Skeletal muscle satellite cell (primary cell): ENCODE data around the gene SCRT2.
"Not testable (repeated sequence)": the region's sequence is repeated elsewhere in the genome, so short reads cannot be mapped to it uniquely, and the experiment has no call there.

Experiments used
- H3K27me3 ChIP-seq: 2 replicates; pipeline ENCODE4 v1.7.0; 2013; ENCODE audit warnings: low read length; ENCODE audit not compliant: control insufficient read depth, insufficient read depth
- H3K36me3 ChIP-seq: 2 replicates; pipeline ENCODE4 v1.7.0; 2013; ENCODE audit warnings: mild to moderate bottlenecking, control low read depth, low read length; ENCODE audit not compliant: insufficient read depth
- H3K4me1 ChIP-seq: 2 replicates; pipeline ENCODE4 v1.7.0; 2013; ENCODE audit warnings: low read length; ENCODE audit not compliant: control insufficient read depth, insufficient read depth
- H3K4me2 ChIP-seq: 2 replicates; pipeline ENCODE4 v1.7.0; 2013; ENCODE audit warnings: mild to moderate bottlenecking, low read length
- H3K4me3 ChIP-seq: 2 replicates; pipeline ENCODE4 v1.7.0; 2013; ENCODE audit warnings: low read length
- H3K9ac ChIP-seq: 2 replicates; pipeline ENCODE4 v1.7.0; 2013; ENCODE audit warnings: mild to moderate bottlenecking, low read depth, low read length, moderate library complexity
- H3K9me3 ChIP-seq: replicated peaks from 2 replicates; pipeline ENCODE4 v1.7.0; 2013; ENCODE audit warnings: mild to moderate bottlenecking, control low read depth, low read length

Gene SCRT2

GRCh38 chr20:699342-699741, 23.7 kb upstream of the SCRT2 start:
- no peak overlapping the region for H3K4me3 ChIP-seq
- H3K36me3 ChIP-seq = no peaks in the 10 kb centered on the region
- H3K4me2 ChIP-seq = no peak overlapping the region
- no peaks in the 10 kb centered on the region for H3K9me3 ChIP-seq
- H3K9ac ChIP-seq = no peak overlapping the region
- no peaks in the 10 kb centered on the region for H3K4me1 ChIP-seq
- peaks cover 41% of the 10 kb centered on the region for H3K27me3 ChIP-seq

- Histone ChIP-seq H3K4me1 (no peaks in the 10 kb centered on the region), H3K4me3 (no peak overlapping the region), H3K9ac (no peak overlapping the region), H3K27me3 (peaks cover 41% of the 10 kb centered on the region), H3K4me2 (no peak overlapping the region), H3K36me3 (no peaks in the 10 kb centered on the region), H3K9me3 (no peaks in the 10 kb centered on the region)
Observed at GRCh38 chr20:698276-698675, 22.7 kb upstream of the SCRT2 start.

GRCh38 chr20:697826-698225, 22.2 kb upstream of the SCRT2 start:
- H3K27me3 ChIP-seq = peaks cover 37% of the 10 kb centered on the region
- H3K9ac ChIP-seq = no peak overlapping the region
- H3K36me3 ChIP-seq = no peaks in the 10 kb centered on the region
- no peak overlapping the region for H3K4me2 ChIP-seq
- H3K4me3 ChIP-seq = no peak overlapping the region
- H3K9me3 ChIP-seq = no peaks in the 10 kb centered on the region
- no peaks in the 10 kb centered on the region for H3K4me1 ChIP-seq

- no peak overlapping the region for H3K4me2 ChIP-seq
- no peak overlapping the region for H3K9ac ChIP-seq
- no peaks in the 10 kb centered on the region for H3K4me1 ChIP-seq
- H3K27me3 ChIP-seq = peaks cover 39% of the 10 kb centered on the region
- H3K9me3 ChIP-seq = no peaks in the 10 kb centered on the region
- H3K36me3 ChIP-seq = no peaks in the 10 kb centered on the region
- H3K4me3 ChIP-seq = no peak overlapping the region
Observed at GRCh38 chr20:695165-695866, 19.7 kb upstream of the SCRT2 start.

GRCh38 chr20:694496-694895, 18.9 kb upstream of the SCRT2 start:
- Histone ChIP-seq H3K9ac (no peak overlapping the region), H3K4me2 (no peak overlapping the region), H3K36me3 (no peaks in the 10 kb centered on the region), H3K4me1 (no peaks in the 10 kb centered on the region), H3K9me3 (no peaks in the 10 kb centered on the region), H3K4me3 (no peak overlapping the region), H3K27me3 (peaks cover 38% of the 10 kb centered on the region)

- H3K4me1 ChIP-seq, H3K36me3 ChIP-seq, H3K4me2 ChIP-seq, H3K9ac ChIP-seq, H3K9me3 ChIP-seq, H3K4me3 ChIP-seq: not testable (repeated sequence)
- H3K27me3 ChIP-seq = peaks cover 41% of the 10 kb centered on the region
Observed at GRCh38 chr20:693786-694185, 18.2 kb upstream of the SCRT2 start.

- no peaks in the 10 kb centered on the region for H3K9me3 ChIP-seq
- no peak overlapping the region for H3K4me3 ChIP-seq
- no peaks in the 10 kb centered on the region for H3K4me1 ChIP-seq
Observed at GRCh38 chr20:692044-692443, 16.4 kb upstream of the SCRT2 start.

GRCh38 chr20:689947-690346, 14.3 kb upstream of the SCRT2 start:
- Histone ChIP-seq H3K9me3 (no peaks in the 10 kb centered on the region), H3K4me1 (no peaks in the 10 kb centered on the region), H3K9ac (no peak overlapping the region), H3K4me2 (no peak overlapping the region), H3K36me3 (no peaks in the 10 kb centered on the region), H3K27me3 (peaks cover 48% of the 10 kb centered on the region), H3K4me3 (no peak overlapping the region)

More at GRCh38 chr20:692044-692443, 16.4 kb upstream of the SCRT2 start:
- Histone ChIP-seq H3K27me3 (peaks cover 48% of the 10 kb centered on the region), H3K9ac (no peak overlapping the region), H3K36me3 (no peaks in the 10 kb centered on the region), H3K4me2 (no peak overlapping the region)

- no peaks in the 10 kb centered on the region for H3K9me3 ChIP-seq
- H3K4me2 ChIP-seq = no peak overlapping the region
- H3K4me3 ChIP-seq = no peak overlapping the region
- no peaks in the 10 kb centered on the region for H3K36me3 ChIP-seq
- peaks cover 48% of the 10 kb centered on the region for H3K27me3 ChIP-seq
- H3K4me1 ChIP-seq = no peaks in the 10 kb centered on the region
- H3K9ac ChIP-seq = no peak overlapping the region
Observed at GRCh38 chr20:689348-689747, 13.7 kb upstream of the SCRT2 start.

- Histone ChIP-seq H3K4me1 (no peaks in the 10 kb centered on the region), H3K4me2 (no peak overlapping the region), H3K4me3 (no peak overlapping the region), H3K9ac (no peak overlapping the region), H3K9me3 (no peaks in the 10 kb centered on the region), H3K36me3 (no peaks in the 10 kb centered on the region), H3K27me3 (peaks cover 48% of the 10 kb centered on the region)
Observed at GRCh38 chr20:688809-689212, 13.2 kb upstream of the SCRT2 start.

GRCh38 chr20:687468-688203, 12.0 kb upstream of the SCRT2 start:
- no peaks in the 10 kb centered on the region for H3K9me3 ChIP-seq
- no peak overlapping the region for H3K4me2 ChIP-seq
- no peaks in the 10 kb centered on the region for H3K4me1 ChIP-seq
- no peak overlapping the region for H3K4me3 ChIP-seq
- peaks cover 46% of the 10 kb centered on the region for H3K27me3 ChIP-seq
- H3K36me3 ChIP-seq = no peaks in the 10 kb centered on the region
- H3K9ac ChIP-seq = no peak overlapping the region
